Mesendoderm (in vitro differentiated cells): ENCODE data around the gene LENG1.

ENCODE experiments used
- DNase-seq: peaks from one replicate; pipeline ENCODE4 v3.0.0; 2013
- H2AK5ac ChIP-seq: 2 replicates; pipeline ENCODE4 v1.6.1; 2013; ENCODE audit warnings: low read length, inconsistent platforms
- H2BK120ac ChIP-seq: 2 replicates; pipeline ENCODE4 v1.6.1; 2013; ENCODE audit warnings: low read depth, mild to moderate bottlenecking, low read length, moderate library complexity, mixed read lengths
- H2BK15ac ChIP-seq: replicated peaks from 2 replicates; pipeline ENCODE4 v1.6.1; 2013; ENCODE audit warnings: low read depth, mild to moderate bottlenecking, moderate library complexity
- H2BK5ac ChIP-seq: 2 replicates; pipeline ENCODE4 v1.6.1; 2013; ENCODE audit warnings: low read length, inconsistent platforms
- H3K18ac ChIP-seq: 2 replicates; pipeline ENCODE4 v1.6.1; 2013; ENCODE audit warnings: mild to moderate bottlenecking, low read length, mixed read lengths
- H3K23ac ChIP-seq: one replicate; pipeline ENCODE4 v1.6.1; 2013; ENCODE audit warnings: low read length
- H3K27ac ChIP-seq: 2 replicates; pipeline ENCODE4 v1.5.1; 2013; ENCODE audit warnings: low read depth, mild to moderate bottlenecking, inconsistent platforms, low read length, moderate library complexity
- H3K27me3 ChIP-seq: 2 replicates; pipeline ENCODE4 v1.6.1; 2013; ENCODE audit warnings: low read length, control low read depth, mild to moderate bottlenecking, inconsistent platforms; ENCODE audit not compliant: insufficient read depth, poor library complexity
- H3K36me3 ChIP-seq: 2 replicates; pipeline ENCODE4 v1.6.1; 2013; ENCODE audit warnings: low read length, inconsistent platforms; ENCODE audit not compliant: control insufficient read depth, insufficient read depth
- H3K4ac ChIP-seq: one replicate; pipeline ENCODE4 v1.6.1; 2013; ENCODE audit warnings: low read depth, mild to moderate bottlenecking, low read length, moderate library complexity
- H3K4me1 ChIP-seq: 2 replicates; pipeline ENCODE4 v1.6.1; 2013; ENCODE audit warnings: low read depth, low read length, inconsistent platforms; ENCODE audit not compliant: control insufficient read depth
- H3K4me2 ChIP-seq: 2 replicates; pipeline ENCODE4 v1.6.1; 2013; ENCODE audit warnings: low read length
- H3K4me3 ChIP-seq: 2 replicates; pipeline ENCODE4 v1.5.1; 2013; ENCODE audit warnings: mild to moderate bottlenecking, low read length
- H3K56ac ChIP-seq: one replicate; pipeline ENCODE4 v1.6.1; 2013; ENCODE audit warnings: low read length
- H3K79me1 ChIP-seq: 2 replicates; pipeline ENCODE4 v1.6.1; 2013; ENCODE audit warnings: low read length, inconsistent platforms
- H3K79me2 ChIP-seq: 2 replicates; pipeline ENCODE4 v1.6.1; 2013; ENCODE audit warnings: mild to moderate bottlenecking, low read length; ENCODE audit not compliant: control insufficient read depth, insufficient read depth
- H3K9ac ChIP-seq: 2 replicates; pipeline ENCODE4 v1.6.1; 2013; ENCODE audit warnings: low read length, inconsistent platforms
- H4K5ac ChIP-seq: one replicate; pipeline ENCODE4 v1.6.1; 2013; ENCODE audit warnings: low read length
- H4K8ac ChIP-seq: one replicate; pipeline ENCODE4 v1.6.1; 2013; ENCODE audit warnings: low read depth, mild to moderate bottlenecking, control low read depth, low read length, moderate library complexity
- WGBS: extraction: QIAGEN DNeasy Blood & Tissue Kit; methylation state at CpG from one replicate; pipeline ENCODE4 v1.1.7; 2013; ENCODE audit warnings: low lambda C conversion rate, missing lambda C conversion rate; ENCODE audit not compliant: insufficient coverage; ENCODE audit errors: extremely low coverage; 5-methylcytosine and 5-hydroxymethylcytosine counted together

LENG1 gene

DNA sequence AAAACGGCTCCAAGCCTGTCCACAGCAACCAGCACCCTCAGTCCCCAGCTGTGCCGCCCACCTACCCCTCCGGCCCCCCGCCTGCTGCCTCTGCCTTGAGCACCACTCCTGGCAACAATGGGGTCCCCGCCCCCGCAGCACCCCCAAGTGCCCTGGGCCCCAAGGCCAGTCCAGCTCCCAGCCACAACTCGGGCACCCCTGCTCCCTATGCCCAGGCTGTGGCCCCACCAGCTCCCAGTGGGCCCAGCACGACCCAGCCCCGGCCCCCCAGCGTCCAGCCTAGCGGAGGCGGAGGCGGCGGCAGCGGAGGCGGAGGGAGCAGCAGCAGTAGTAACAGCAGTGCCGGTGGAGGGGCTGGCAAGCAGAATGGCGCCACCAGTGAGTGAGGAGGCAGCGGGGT lies 11.4 kb downstream of the LENG1 start:
- Histone ChIP-seq H4K8ac (no peak overlapping the region), H3K4me1 (no peaks in the 10 kb centered on the region), H3K27ac (no peak overlapping the region), H3K27me3 (no peaks in the 10 kb centered on the region), H2BK15ac (no peak overlapping the region), H3K79me2 (no peaks in the 10 kb centered on the region), H2BK5ac (no peak overlapping the region), H3K18ac (no peak overlapping the region), H3K9ac (no peak overlapping the region), H2BK120ac (no peak overlapping the region), H2AK5ac (no peak overlapping the region), H3K23ac (no peak overlapping the region), H3K56ac (no peak overlapping the region), H3K79me1 (peaks cover 5% of the 10 kb centered on the region), H4K5ac (no peak overlapping the region), H3K4ac (no peak overlapping the region), H3K4me2 (no peak overlapping the region), H3K36me3 (peaks cover 43% of the 10 kb centered on the region), H3K4me3 (no peak overlapping the region)
- no CpG with 5 or more reads among the region's 19 CpGs for whole genome bisulfite sequencing
- no peak for DNase-seq

DNA sequence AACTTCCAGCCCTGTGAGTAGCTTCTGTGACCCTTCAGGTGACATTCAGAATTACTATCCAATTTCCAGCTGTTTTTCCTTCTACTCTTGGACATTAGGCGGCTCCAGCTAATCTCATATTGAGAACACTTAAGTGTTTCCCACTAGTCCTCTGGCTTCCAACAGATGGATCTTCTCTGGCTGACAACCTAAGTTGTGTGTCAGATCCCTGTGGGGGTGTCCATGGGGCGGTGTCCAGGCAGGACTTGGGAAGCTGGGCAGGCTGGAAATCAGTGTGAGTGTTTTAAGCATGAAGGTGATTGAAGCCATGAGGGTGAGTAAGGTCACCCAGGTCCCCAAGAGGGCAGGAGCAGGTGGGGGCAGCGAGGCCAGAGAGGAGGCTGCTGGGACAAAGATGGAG lies 11.8 kb downstream of the LENG1 start:
- no CpG with 5 or more reads among the region's 3 CpGs for WGBS
- Histone ChIP-seq H3K79me1 (peaks cover 8% of the 10 kb centered on the region), H3K18ac (no peak overlapping the region), H3K27ac (no peak overlapping the region), H4K5ac (no peak overlapping the region), H3K36me3 (peaks cover 47% of the 10 kb centered on the region), H3K4me3 (no peak overlapping the region), H2BK120ac (no peak overlapping the region), H3K4ac (no peak overlapping the region), H2AK5ac (no peak overlapping the region), H3K4me1 (no peaks in the 10 kb centered on the region), H4K8ac (no peak overlapping the region), H3K9ac (no peak overlapping the region), H3K56ac (no peak overlapping the region), H3K4me2 (no peak overlapping the region), H2BK5ac (no peak overlapping the region), H3K23ac (no peak overlapping the region), H2BK15ac (no peak overlapping the region), H3K79me2 (no peaks in the 10 kb centered on the region), H3K27me3 (no peaks in the 10 kb centered on the region)
- DNase-seq: no peak

DNA sequence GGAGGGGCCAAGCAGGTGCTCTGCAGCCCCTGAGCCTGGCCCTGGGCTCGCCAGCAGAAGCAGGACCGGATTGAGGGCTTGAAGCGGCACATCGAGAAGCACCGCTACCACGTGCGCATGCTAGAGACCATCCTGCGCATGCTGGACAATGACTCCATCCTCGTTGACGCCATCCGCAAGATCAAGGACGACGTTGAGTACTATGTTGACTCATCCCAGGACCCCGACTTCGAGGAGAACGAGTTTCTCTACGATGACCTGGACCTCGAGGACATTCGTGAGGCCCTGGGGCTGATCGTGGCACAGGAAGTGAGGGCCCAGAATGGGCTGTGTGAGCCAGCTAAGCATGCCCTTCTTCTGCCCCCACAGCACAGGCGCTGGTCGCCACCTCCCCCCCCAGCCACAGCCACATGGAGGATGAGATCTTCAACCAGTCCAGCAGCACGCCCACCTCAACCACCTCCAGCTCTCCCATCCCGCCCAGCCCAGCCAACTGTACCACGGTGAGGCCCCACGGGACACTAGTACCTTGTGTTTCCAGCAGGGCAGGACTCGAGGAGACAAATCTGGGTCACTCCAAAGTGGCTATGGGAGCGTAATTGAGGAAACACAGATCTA lies 13.9 kb downstream of the LENG1 start:
- Histone ChIP-seq H3K27ac (no peak overlapping the region), H2AK5ac (no peak overlapping the region), H3K9ac (no peak overlapping the region), H3K4me1 (no peaks in the 10 kb centered on the region), H3K4ac (no peak overlapping the region), H3K79me1 (peaks cover 24% of the 10 kb centered on the region), H3K79me2 (peaks cover 18% of the 10 kb centered on the region), H3K4me2 (no peak overlapping the region), H3K23ac (no peak overlapping the region), H2BK5ac (no peak overlapping the region), H4K5ac (no peak overlapping the region), H3K36me3 (peaks cover 41% of the 10 kb centered on the region), H2BK120ac (no peak overlapping the region), H3K18ac (no peak overlapping the region), H4K8ac (no peak overlapping the region), H3K4me3 (no peak overlapping the region), H3K56ac (no peak overlapping the region), H3K27me3 (no peaks in the 10 kb centered on the region), H2BK15ac (no peak overlapping the region)
- no peak for DNase-seq
- no CpG with 5 or more reads among the region's 28 CpGs for WGBS

DNA sequence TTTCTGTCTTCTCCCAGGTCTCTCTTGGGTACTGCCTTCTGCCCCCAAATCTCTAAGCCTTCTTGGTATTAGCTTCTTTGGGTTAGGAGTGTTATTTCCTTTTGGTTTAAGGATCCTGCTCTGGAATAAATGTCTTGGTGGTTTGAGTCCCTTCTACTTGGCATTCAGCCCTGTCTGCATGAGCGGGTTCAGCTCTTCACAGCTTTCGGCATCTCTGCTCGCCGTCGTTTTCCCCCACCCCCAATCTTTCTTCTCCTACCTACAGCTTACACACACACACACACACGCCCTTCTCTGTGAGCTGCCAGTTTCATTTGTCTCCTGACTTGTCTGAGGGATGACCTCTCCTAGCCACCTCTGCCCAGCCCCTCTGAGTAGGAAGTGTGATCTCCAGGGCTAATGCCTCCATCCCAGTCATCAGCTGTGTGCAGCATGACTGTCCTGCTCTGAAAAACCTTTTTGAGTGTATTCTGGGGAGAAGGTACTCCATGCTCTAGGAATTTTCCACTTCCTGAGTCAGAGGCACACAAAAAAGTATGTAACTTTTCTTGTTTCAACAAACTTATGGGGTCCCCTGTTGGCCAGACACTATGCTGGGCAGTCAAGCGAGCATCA lies 17.2 kb downstream of the LENG1 start:
- WGBS: no CpG with 5 or more reads among the region's 7 CpGs
- H3K27ac ChIP-seq: no peak overlapping the region
- H4K8ac ChIP-seq: no peak overlapping the region
- H4K5ac ChIP-seq: no peak overlapping the region
- no peak overlapping the region for H2AK5ac ChIP-seq
- H3K4me3 ChIP-seq: no peak overlapping the region
- H3K9ac ChIP-seq: no peak overlapping the region
- no peak for DNase-seq
- peaks cover 32% of the 10 kb centered on the region for H3K36me3 ChIP-seq
- H2BK5ac ChIP-seq: no peak overlapping the region
- H3K56ac ChIP-seq: no peak overlapping the region
- H3K18ac ChIP-seq: no peak overlapping the region
- H3K79me1 ChIP-seq: peaks cover 41% of the 10 kb centered on the region
- H3K4me2 ChIP-seq: no peak overlapping the region
- peaks cover 45% of the 10 kb centered on the region for H3K79me2 ChIP-seq
- no peaks in the 10 kb centered on the region for H3K27me3 ChIP-seq
- no peak overlapping the region for H3K23ac ChIP-seq
- no peak overlapping the region for H3K4ac ChIP-seq
- H3K4me1 ChIP-seq: peaks cover 4% of the 10 kb centered on the region
- H2BK120ac ChIP-seq: no peak overlapping the region
- H2BK15ac ChIP-seq: no peak overlapping the region

DNA sequence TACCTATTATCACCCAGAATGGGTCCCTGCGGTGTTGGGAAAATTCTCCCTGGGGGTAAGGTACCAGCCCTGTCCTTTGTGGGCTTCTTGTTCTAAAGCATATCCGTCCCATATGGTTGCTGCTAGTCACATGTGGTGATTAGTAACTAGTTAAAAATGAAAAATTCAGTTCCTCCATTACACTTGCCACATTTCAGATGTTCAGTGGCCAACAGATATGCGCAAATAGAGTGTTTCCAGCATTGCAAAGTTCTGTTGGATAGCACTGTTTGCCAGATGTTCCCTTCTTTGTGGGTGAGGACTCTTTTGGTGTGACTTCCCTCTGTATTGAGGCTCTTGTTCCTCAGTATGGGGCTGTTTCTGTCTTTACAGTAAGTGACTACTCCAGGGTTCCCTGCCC lies 18.2 kb downstream of the LENG1 start:
- H3K36me3 ChIP-seq: peaks cover 23% of the 10 kb centered on the region
- no peaks in the 10 kb centered on the region for H3K27me3 ChIP-seq
- no peak overlapping the region for H2AK5ac ChIP-seq
- no peak overlapping the region for H3K56ac ChIP-seq
- no peak overlapping the region for H4K5ac ChIP-seq
- no peak overlapping the region for H3K18ac ChIP-seq
- no peak for DNase-seq
- H4K8ac ChIP-seq: no peak overlapping the region
- no peak overlapping the region for H2BK5ac ChIP-seq
- H3K23ac ChIP-seq: no peak overlapping the region
- H2BK15ac ChIP-seq: no peak overlapping the region
- peaks cover 4% of the 10 kb centered on the region for H3K4me1 ChIP-seq
- H3K4ac ChIP-seq: no peak overlapping the region
- no peak overlapping the region for H3K9ac ChIP-seq
- no peak overlapping the region for H3K4me2 ChIP-seq
- peaks cover 45% of the 10 kb centered on the region for H3K79me2 ChIP-seq
- peaks cover 41% of the 10 kb centered on the region for H3K79me1 ChIP-seq
- WGBS: no CpG with 5 or more reads among the region's 3 CpGs
- no peak overlapping the region for H2BK120ac ChIP-seq
- no peak overlapping the region for H3K4me3 ChIP-seq
- no peak overlapping the region for H3K27ac ChIP-seq
